WERI-Rb-1 (cell line): ENCODE results near the gene MRPS21.

Experiments used
- DNase-seq: peaks from one replicate; pipeline ENCODE4 v3.0.0-alpha.2; 2020
- H3K27ac ChIP-seq: fragments of 250-450 bp; sonication (Bioruptor Pico); 2 replicates; pipeline ENCODE4 v1.5.1; 2020; ENCODE audit warnings: mild to moderate bottlenecking, moderate library complexity
- H3K27me3 ChIP-seq: fragments of 250-450 bp; sonication (Bioruptor Pico); 2 replicates; pipeline ENCODE4 v1.5.1; 2021; ENCODE audit warnings: mild to moderate bottlenecking, low read depth, moderate library complexity; ENCODE audit not compliant: insufficient read depth, severe bottlenecking
- H3K36me3 ChIP-seq: fragments of 250-450 bp; sonication (Bioruptor Pico); 2 replicates; pipeline ENCODE4 v1.5.1; 2020; ENCODE audit warnings: mild to moderate bottlenecking, moderate library complexity
- H3K4me3 ChIP-seq: 2 replicates; pipeline ENCODE4 v1.5.1; 2011; ENCODE audit warnings: low read depth, mild to moderate bottlenecking, control low read depth, low read length
- H3K9me3 ChIP-seq: fragments of 250-450 bp; sonication (Bioruptor Pico); 2 replicates; pipeline ENCODE4 v1.5.1; 2021; ENCODE audit warnings: mild to moderate bottlenecking, moderate library complexity; ENCODE audit not compliant: severe bottlenecking
- CTCF ChIP-seq: IDR thresholded peaks from 2 replicates; pipeline ENCODE4 v1.5.1; 2011; ENCODE audit warnings: low read depth, mild to moderate bottlenecking, control low read depth, inconsistent platforms, low read length

Gene MRPS21

DNA sequence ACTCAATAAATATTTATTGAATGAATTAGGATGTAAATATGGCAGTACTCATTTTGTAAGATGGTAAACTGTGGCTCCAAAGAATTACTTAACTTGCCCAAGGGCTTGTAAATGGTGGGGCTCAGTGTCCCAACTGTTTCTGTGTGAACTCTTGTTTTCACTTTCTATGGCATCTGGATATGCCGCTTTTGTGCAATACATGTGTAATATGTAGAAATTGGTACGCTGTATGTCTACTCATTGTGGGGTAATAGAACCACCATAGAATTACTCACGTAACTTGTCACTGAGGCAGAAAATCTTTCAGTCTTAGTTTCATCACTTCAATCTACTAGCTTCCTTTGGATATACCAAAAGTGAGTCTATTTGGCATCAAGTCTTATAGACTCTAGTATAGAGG is 28.6 kb downstream of the MRPS21 start:
- H3K4me3 ChIP-seq, result peak overlapping the region; percentile 92
- TF ChIP-seq CTCF, result no peak
- no peaks in the 10 kb centered on the region for H3K27me3 ChIP-seq
- H3K36me3 ChIP-seq, result peaks cover 55% of the 10 kb centered on the region
- peak overlapping the region; percentile 92 for H3K27ac ChIP-seq
- no peak for DNase-seq
- peaks cover 4% of the 10 kb centered on the region for H3K9me3 ChIP-seq

DNA sequence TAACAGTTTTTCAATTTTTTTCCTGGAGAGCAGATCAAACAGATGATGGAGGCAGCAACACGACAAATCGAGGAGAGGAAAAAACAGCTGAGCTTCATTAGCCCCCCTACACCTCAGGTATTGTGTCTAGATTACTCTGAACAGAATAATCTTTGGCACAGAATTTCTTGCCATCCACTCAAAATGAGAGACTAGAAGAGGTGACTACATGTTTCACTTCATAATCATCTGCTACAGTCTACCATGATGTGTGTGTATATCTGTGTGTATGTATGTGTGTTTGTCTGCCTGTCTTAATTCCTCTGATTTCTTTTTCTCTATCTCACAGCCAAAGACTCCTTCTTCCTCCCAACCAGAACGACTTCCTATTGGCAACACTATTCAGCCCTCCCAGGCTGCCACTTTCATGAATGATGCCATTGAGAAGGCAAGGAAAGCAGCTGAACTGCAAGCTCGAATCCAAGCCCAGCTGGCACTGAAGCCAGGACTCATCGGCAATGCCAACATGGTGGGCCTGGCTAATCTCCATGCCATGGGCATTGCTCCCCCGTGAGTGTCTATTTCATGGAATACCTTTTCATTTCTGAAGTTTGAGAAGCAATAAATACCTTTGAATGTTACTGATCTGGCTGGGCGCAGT is 39.1 kb downstream of the MRPS21 start:
- no peaks in the 10 kb centered on the region for H3K9me3 ChIP-seq
- H3K27me3 ChIP-seq, result no peaks in the 10 kb centered on the region
- H3K27ac ChIP-seq, result no peak overlapping the region
- H3K36me3 ChIP-seq, result peaks cover 99% of the 10 kb centered on the region
- no peak for DNase-seq
- no peak overlapping the region for H3K4me3 ChIP-seq
- TF ChIP-seq CTCF, result no peak

DNA sequence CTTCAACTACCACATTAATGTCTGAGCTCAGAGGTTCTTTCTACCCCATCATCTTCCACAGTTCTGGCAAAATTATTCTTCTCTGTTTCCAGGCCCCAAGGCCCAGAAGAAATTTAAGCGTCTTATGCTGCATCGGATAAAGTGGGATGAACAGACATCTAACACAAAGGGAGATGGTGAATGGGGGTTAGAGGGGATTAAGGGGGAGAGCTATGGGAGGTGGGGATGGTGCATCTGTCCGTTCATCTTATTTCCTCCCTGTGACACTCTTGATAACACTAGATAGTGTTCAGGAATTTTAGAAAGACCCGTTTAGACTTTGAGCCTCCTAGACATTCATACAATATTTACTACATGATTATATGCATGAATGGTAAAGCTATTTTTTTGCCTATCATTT is 52.7 kb downstream of the MRPS21 start:
- TF ChIP-seq CTCF, result no peak
- Histone ChIP-seq H3K9me3 (no peaks in the 10 kb centered on the region), H3K27me3 (no peaks in the 10 kb centered on the region), H3K4me3 (peak overlapping the region; percentile 0; the same call in 1 of the 2 replicates), H3K27ac (peak overlapping the region; percentile 51), H3K36me3 (peaks cover 92% of the 10 kb centered on the region)
- peak; percentile 67 for DNase-seq

- no peak for DNase-seq
- Histone ChIP-seq H3K27me3 (no peaks in the 10 kb centered on the region), H3K4me3 (no peak overlapping the region), H3K36me3 (peaks cover 81% of the 10 kb centered on the region), H3K9me3 (no peaks in the 10 kb centered on the region), H3K27ac (no peak overlapping the region)
- TF ChIP-seq CTCF, result no peak
Observed at GRCh38 chr1:150352866-150353265, 59.2 kb downstream of the MRPS21 start.
